IMR-90 (cell line): ENCODE data around the gene DENND5A. TPM values are rescaled to one million over a fixed set of nuclear protein-coding genes. Genes with fewer than 3 reads are reported as not detected.

Experiments used
- ATAC-seq: fragments of 200-7000 bp; cut with Tn5 transposase; 2 replicates; pipeline ENCODE4 v1.9.1; 2020; ENCODE audit warnings: low read depth, mild to moderate bottlenecking, moderate library complexity
- BruUV-seq: library from RNA; stranded (reverse); fragments of 400-500 nt; replicated peaks from 2 replicates; lab custom pipeline; 2021; lab: Mats Ljungman, UMichigan
- CTCF ChIA-PET: fragments of 300-600 bp; formaldehyde crosslinking; extraction: SDS; loops from one replicate; lab custom pipeline; 2021; ENCODE audit warnings: antibody characterized with exemption; lab: Yijun Ruan, JAX
- POLR2A ChIA-PET: fragments of 300-600 bp; sonication (Branson Sonifier 250); formaldehyde crosslinking; loops from one replicate; lab custom pipeline; 2022; ENCODE audit warnings: antibody characterized with exemption; ENCODE audit not compliant: unreplicated experiment; lab: Charles Lee
- DNase-seq: peaks from one replicate; pipeline ENCODE4 v3.0.0; 2013
- H2AFZ ChIP-seq: replicated peaks from 2 replicates; pipeline ENCODE3; 2013; ENCODE audit warnings: low read length, mild to moderate bottlenecking; ENCODE audit not compliant: poor library complexity
- H2AK5ac ChIP-seq: 2 replicates; pipeline ENCODE4 v1.6.1; 2013; ENCODE audit warnings: low read depth, low read length, inconsistent platforms
- H2AK9ac ChIP-seq: replicated peaks from 2 replicates; pipeline ENCODE3; 2013; ENCODE audit warnings: mild to moderate bottlenecking, low read depth, low read length, moderate library complexity; ENCODE audit not compliant: poor library complexity
- H2BK120ac ChIP-seq: 2 replicates; pipeline ENCODE4 v1.6.1; 2013; ENCODE audit warnings: low read depth, low read length, inconsistent platforms
- H2BK15ac ChIP-seq: 3 replicates; pipeline ENCODE4 v1.6.1; 2013; ENCODE audit warnings: low read depth, low read length, inconsistent platforms
- H2BK20ac ChIP-seq: 2 replicates; pipeline ENCODE4 v1.6.1; 2013; ENCODE audit warnings: low read depth, mild to moderate bottlenecking, inconsistent platforms, low read length, moderate library complexity
- H2BK5ac ChIP-seq: 2 replicates; pipeline ENCODE4 v1.6.1; 2013; ENCODE audit warnings: mild to moderate bottlenecking, low read depth, low read length, inconsistent platforms; ENCODE audit not compliant: poor library complexity, severe bottlenecking
- H3K14ac ChIP-seq: replicated peaks from 2 replicates; pipeline ENCODE4 v1.6.1; 2013; ENCODE audit warnings: low read depth, low read length, inconsistent platforms
- H3K18ac ChIP-seq: 2 replicates; pipeline ENCODE4 v1.6.1; 2013; ENCODE audit warnings: low read depth, low read length, control low read depth
- H3K23ac ChIP-seq: 2 replicates; pipeline ENCODE4 v1.6.1; 2013; ENCODE audit warnings: low read depth, low read length, inconsistent platforms
- H3K27ac ChIP-seq: 2 replicates; pipeline ENCODE4 v1.5.1; 2013; ENCODE audit warnings: mild to moderate bottlenecking, control low read depth, low read length; ENCODE audit not compliant: insufficient read depth
- H3K27me3 ChIP-seq: 2 replicates; pipeline ENCODE4 v1.6.1; 2013; ENCODE audit warnings: low read length; ENCODE audit not compliant: control insufficient read depth, insufficient read depth
- H3K36me3 ChIP-seq: 2 replicates; pipeline ENCODE4 v1.6.1; 2013; ENCODE audit warnings: low read length, mixed read lengths; ENCODE audit not compliant: control insufficient read depth, insufficient read depth
- H3K4ac ChIP-seq: 2 replicates; pipeline ENCODE4 v1.6.1; 2013; ENCODE audit warnings: low read depth, low read length, inconsistent platforms
- H3K4me1 ChIP-seq: 2 replicates; pipeline ENCODE4 v1.6.1; 2013; ENCODE audit warnings: low read length, mixed read lengths; ENCODE audit not compliant: control insufficient read depth, insufficient read depth
- H3K4me2 ChIP-seq: 2 replicates; pipeline ENCODE4 v1.6.1; 2013; ENCODE audit warnings: low read depth, mild to moderate bottlenecking, control low read depth, low read length, moderate library complexity
- H3K4me3 ChIP-seq: 2 replicates; pipeline ENCODE4 v1.5.1; 2013; ENCODE audit warnings: low read depth, mild to moderate bottlenecking, control low read depth, low read length, moderate library complexity; ENCODE audit not compliant: insufficient read depth
- H3K56ac ChIP-seq: 2 replicates; pipeline ENCODE4 v1.6.1; 2013; ENCODE audit warnings: low read length, inconsistent platforms; ENCODE audit not compliant: insufficient read depth; ENCODE audit errors: extremely low read depth
- H3K79me1 ChIP-seq, 2 experiments: 2 replicates each; pipeline ENCODE4 v1.6.1; 2013; ENCODE audit warnings: low read length in 2 of 2, inconsistent platforms in 1 of 2, low read depth in 1 of 2
- H3K9ac ChIP-seq: 2 replicates; pipeline ENCODE4 v1.6.1; 2013; ENCODE audit warnings: low read depth, low read length, control low read depth
- H3K9me1 ChIP-seq: 2 replicates; pipeline ENCODE4 v1.6.1; 2013; ENCODE audit warnings: low read length, inconsistent platforms; ENCODE audit not compliant: insufficient read depth
- H3K9me3 ChIP-seq: 2 replicates; pipeline ENCODE4 v1.6.1; 2013; ENCODE audit warnings: low read length; ENCODE audit not compliant: control insufficient read depth, insufficient read depth
- H4K20me1 ChIP-seq: 2 replicates; pipeline ENCODE4 v1.6.1; 2013; ENCODE audit warnings: low read length, inconsistent platforms; ENCODE audit not compliant: insufficient read depth
- H4K5ac ChIP-seq: 2 replicates; pipeline ENCODE4 v1.6.1; 2013; ENCODE audit warnings: mild to moderate bottlenecking, low read depth, low read length, control low read depth
- H4K8ac ChIP-seq, 2 experiments: 2 replicates each; pipeline ENCODE4 v1.6.1; 2013; ENCODE audit warnings: low read depth in 2 of 2, low read length in 2 of 2, control low read depth in 1 of 2, inconsistent platforms in 1 of 2
- H4K91ac ChIP-seq: 2 replicates; pipeline ENCODE4 v1.6.1; 2013; ENCODE audit warnings: low read depth, low read length, inconsistent platforms; ENCODE audit not compliant: insufficient read depth
- BHLHE40 ChIP-seq: fragments of 150-350 bp; IDR thresholded peaks from 2 replicates; pipeline ENCODE4 v1.6.1; 2016; ENCODE audit warnings: mild to moderate bottlenecking, low read depth, low read length
- CEBPB ChIP-seq: IDR thresholded peaks from 2 replicates; pipeline ENCODE4 v1.6.1; 2012; ENCODE audit warnings: low read depth, low read length, improper control_type of control experiment
- CHD1 ChIP-seq: IDR thresholded peaks from 2 replicates; pipeline ENCODE4 v1.6.1; 2012; ENCODE audit warnings: low read depth, low read length, improper control_type of control experiment
- FOS ChIP-seq: fragments of 150-350 bp; IDR thresholded peaks from 2 replicates; pipeline ENCODE4 v1.6.1; 2016; ENCODE audit warnings: low read depth, low read length
- MAFK ChIP-seq: IDR thresholded peaks from 2 replicates; pipeline ENCODE4 v1.6.1; 2012; ENCODE audit warnings: low read depth, low read length, improper control_type of control experiment
- MAZ ChIP-seq: IDR thresholded peaks from 2 replicates; pipeline ENCODE4 v1.6.1; 2012; ENCODE audit warnings: low read depth, mild to moderate bottlenecking, low read length, improper control_type of control experiment, moderate library complexity, borderline replicate concordance
- MXI1 ChIP-seq: IDR thresholded peaks from 2 replicates; pipeline ENCODE4 v1.6.1; 2012; ENCODE audit warnings: low read depth, mild to moderate bottlenecking, low read length, moderate library complexity, borderline replicate concordance
- NFE2L2 ChIP-seq: fragments of 150-350 bp; IDR thresholded peaks from 2 replicates; pipeline ENCODE4 v1.6.1; 2016; ENCODE audit warnings: low read depth, mild to moderate bottlenecking, low read length
- POLR2A ChIP-seq: IDR thresholded peaks from 2 replicates; pipeline ENCODE4 v1.6.1; 2012; ENCODE audit warnings: mild to moderate bottlenecking, low read depth, low read length
- RAD21 ChIP-seq: IDR thresholded peaks from 2 replicates; pipeline ENCODE4 v1.6.1; 2012; ENCODE audit warnings: low read length, improper control_type of control experiment
- RCOR1 ChIP-seq: IDR thresholded peaks from 2 replicates; pipeline ENCODE4 v1.6.1; 2012; ENCODE audit warnings: mild to moderate bottlenecking, low read length, improper control_type of control experiment; ENCODE audit not compliant: insufficient replicate concordance
- RFX5 ChIP-seq: IDR thresholded peaks from 2 replicates; pipeline ENCODE4 v1.8.0; 2012; ENCODE audit warnings: low read depth, mild to moderate bottlenecking, low read length, moderate library complexity
- SMC3 ChIP-seq: fragments of 150-350 bp; IDR thresholded peaks from 2 replicates; pipeline ENCODE4 v1.6.1; 2016; ENCODE audit warnings: low read depth, mild to moderate bottlenecking, antibody characterized with exemption, low read length, moderate library complexity
- WGBS, 2 experiments: methylation state at CpG; one replicate each; pipeline versions ENCODE4 v1.1.5 to v1.1.7; 2013; ENCODE audit warnings: missing lambda C conversion rate in 2 of 2; ENCODE audit not compliant: insufficient read length in 1 of 2; ENCODE audit errors: extremely low coverage in 2 of 2; 5-methylcytosine and 5-hydroxymethylcytosine counted together
- dilution Hi-C: fragments of 300-500 bp; cut with HindIII; formaldehyde crosslinking; loops from one replicate; pipeline ENCODE4 v1.14.3; 2018; ENCODE audit warnings: low sequenced_read_pairs; ENCODE audit not compliant: unreplicated experiment
- in situ Hi-C: fragments of 300-500 bp; cut with MboI; formaldehyde crosslinking; loops from 3 replicates; pipeline ENCODE4 v1.14.3; 2019; ENCODE audit warnings: low sequenced_read_pairs, inconsistent platforms, mixed read lengths
- intact Hi-C: fragments of 100-400 bp; cut with micrococcal nuclease; formaldehyde crosslinking; loops from 2 replicates; pipeline ENCODE4 v1.10.0; 2022
- polyA plus RNA-seq, 3 experiments: library from polyadenylated mRNA; depleted of rRNA; stranded (reverse); fragments of >200 nt; gene quantifications; 2 replicates each; pipeline ENCODE4 v1.2.3, GENCODE V29; 2012; ENCODE audit warnings: low replicate concordance in 1 of 3
- total RNA-seq: library from RNA; depleted of rRNA; stranded (reverse); fragments of >200 nt; gene quantifications from 2 replicates; pipeline ENCODE4 v1.2.3, GENCODE V29; 2012
- TF ChIP-seq, protein P1 (sequence below): fragments of 150-350 bp; IDR thresholded peaks from 2 replicates; pipeline ENCODE4 v1.6.1; 2017; ENCODE audit warnings: mild to moderate bottlenecking, antibody characterized with exemption, low read length, low read depth
- TF ChIP-seq, protein P2 (sequence below): fragments of 150-350 bp; IDR thresholded peaks from 2 replicates; pipeline ENCODE4 v1.6.1; 2016; ENCODE audit warnings: low read depth, mild to moderate bottlenecking, low read length, moderate library complexity, borderline replicate concordance
- TF ChIP-seq, protein P3 (sequence below): conservative IDR thresholded peaks from 2 replicates; pipeline ENCODE4 v1.5.1; 2012; ENCODE audit warnings: mild to moderate bottlenecking, low read depth, low read length, improper control_type of control experiment

The DENND5A gene
- total and polyA plus RNA-seq, 2 of the 4 experiments (the other 2 are of a cell fraction): 179 to 192 TPM

DNA sequence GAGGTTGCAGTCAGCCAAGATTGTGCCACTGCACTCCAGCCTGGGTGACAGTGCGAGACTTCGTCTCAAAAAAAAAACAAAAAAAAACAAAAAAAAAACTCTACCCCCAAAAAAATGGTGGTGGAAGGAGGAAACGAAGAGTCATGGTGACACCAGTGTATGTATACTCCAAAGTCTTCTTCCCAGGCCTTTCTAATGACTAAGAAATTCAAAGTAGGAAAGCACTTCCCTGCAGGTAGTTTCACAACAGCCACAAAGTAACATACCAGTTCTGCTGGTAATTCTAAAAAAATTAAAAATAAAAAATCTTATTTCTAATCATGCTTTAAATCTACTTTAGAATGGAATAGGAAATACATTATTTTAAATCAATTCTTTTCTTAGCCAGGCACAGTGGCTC, 72.6 kb downstream of the DENND5A start:
- no peak overlapping the region for H3K27ac ChIP-seq

More for the DNA sequence above, 72.6 kb downstream of the DENND5A start:
- no peak overlapping the region for H3K4ac ChIP-seq
- in situ Hi-C loops: no loop called here
- intact Hi-C loops: no loop called here
- no peak overlapping the region for H4K5ac ChIP-seq
- H2AFZ ChIP-seq: no peak overlapping the region
- no peak overlapping the region for H3K9ac ChIP-seq
- no peak overlapping the region for H2AK5ac ChIP-seq
- H3K36me3 ChIP-seq: peaks cover 24% of the 10 kb centered on the region
- no peak overlapping the region for H2BK120ac ChIP-seq
- H2BK5ac ChIP-seq: no peak overlapping the region
- no peak overlapping the region for H3K18ac ChIP-seq
- no peak overlapping the region for H2BK15ac ChIP-seq
- ATAC-seq (no peak), DNase-seq (no peak)
- ChIA-PET CTCF (no interaction called here), POLR2A (no interaction called here)
- TF ChIP-seq CHD1 (no peak), POLR2A (no peak), BHLHE40 (no peak), MXI1 (no peak), RCOR1 (no peak), MAFK (no peak), RFX5 (no peak), CEBPB (no peak), NFE2L2 (no peak), FOS (no peak), RAD21 (no peak), SMC3 (no peak), MAZ (no peak)
- TF ChIP-seq, protein P1, sequence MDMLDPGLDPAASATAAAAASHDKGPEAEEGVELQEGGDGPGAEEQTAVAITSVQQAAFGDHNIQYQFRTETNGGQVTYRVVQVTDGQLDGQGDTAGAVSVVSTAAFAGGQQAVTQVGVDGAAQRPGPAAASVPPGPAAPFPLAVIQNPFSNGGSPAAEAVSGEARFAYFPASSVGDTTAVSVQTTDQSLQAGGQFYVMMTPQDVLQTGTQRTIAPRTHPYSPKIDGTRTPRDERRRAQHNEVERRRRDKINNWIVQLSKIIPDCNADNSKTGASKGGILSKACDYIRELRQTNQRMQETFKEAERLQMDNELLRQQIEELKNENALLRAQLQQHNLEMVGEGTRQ: no peak
- TF ChIP-seq, protein P2, sequence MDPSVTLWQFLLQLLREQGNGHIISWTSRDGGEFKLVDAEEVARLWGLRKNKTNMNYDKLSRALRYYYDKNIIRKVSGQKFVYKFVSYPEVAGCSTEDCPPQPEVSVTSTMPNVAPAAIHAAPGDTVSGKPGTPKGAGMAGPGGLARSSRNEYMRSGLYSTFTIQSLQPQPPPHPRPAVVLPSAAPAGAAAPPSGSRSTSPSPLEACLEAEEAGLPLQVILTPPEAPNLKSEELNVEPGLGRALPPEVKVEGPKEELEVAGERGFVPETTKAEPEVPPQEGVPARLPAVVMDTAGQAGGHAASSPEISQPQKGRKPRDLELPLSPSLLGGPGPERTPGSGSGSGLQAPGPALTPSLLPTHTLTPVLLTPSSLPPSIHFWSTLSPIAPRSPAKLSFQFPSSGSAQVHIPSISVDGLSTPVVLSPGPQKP: no peak
- TF ChIP-seq, protein P3, sequence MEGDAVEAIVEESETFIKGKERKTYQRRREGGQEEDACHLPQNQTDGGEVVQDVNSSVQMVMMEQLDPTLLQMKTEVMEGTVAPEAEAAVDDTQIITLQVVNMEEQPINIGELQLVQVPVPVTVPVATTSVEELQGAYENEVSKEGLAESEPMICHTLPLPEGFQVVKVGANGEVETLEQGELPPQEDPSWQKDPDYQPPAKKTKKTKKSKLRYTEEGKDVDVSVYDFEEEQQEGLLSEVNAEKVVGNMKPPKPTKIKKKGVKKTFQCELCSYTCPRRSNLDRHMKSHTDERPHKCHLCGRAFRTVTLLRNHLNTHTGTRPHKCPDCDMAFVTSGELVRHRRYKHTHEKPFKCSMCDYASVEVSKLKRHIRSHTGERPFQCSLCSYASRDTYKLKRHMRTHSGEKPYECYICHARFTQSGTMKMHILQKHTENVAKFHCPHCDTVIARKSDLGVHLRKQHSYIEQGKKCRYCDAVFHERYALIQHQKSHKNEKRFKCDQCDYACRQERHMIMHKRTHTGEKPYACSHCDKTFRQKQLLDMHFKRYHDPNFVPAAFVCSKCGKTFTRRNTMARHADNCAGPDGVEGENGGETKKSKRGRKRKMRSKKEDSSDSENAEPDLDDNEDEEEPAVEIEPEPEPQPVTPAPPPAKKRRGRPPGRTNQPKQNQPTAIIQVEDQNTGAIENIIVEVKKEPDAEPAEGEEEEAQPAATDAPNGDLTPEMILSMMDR: no peak
- no peak overlapping the region for H3K4me2 ChIP-seq
- H4K20me1 ChIP-seq: no peaks in the 10 kb centered on the region
- no CpG with 5 or more reads among the region's 3 CpGs for WGBS, 2 experiments
- H3K23ac ChIP-seq: no peak overlapping the region
- no peak overlapping the region for H2AK9ac ChIP-seq
- H3K9me1 ChIP-seq: 0 out of 2 replicates have a peak, but pooled peaks cover 3% of the 10 kb centered on the region
- no peak overlapping the region for H3K14ac ChIP-seq
- H3K4me3 ChIP-seq: no peak overlapping the region
- no peaks in the 10 kb centered on the region for H3K4me1 ChIP-seq
- no peaks in the 10 kb centered on the region for H3K9me3 ChIP-seq
- no peak overlapping the region for H3K56ac ChIP-seq
- no peak overlapping the region for H4K91ac ChIP-seq
- H4K8ac ChIP-seq: no peak overlapping the region
- no peak overlapping the region for H2BK20ac ChIP-seq
- dilution Hi-C loops: no loop called here
- H3K27me3 ChIP-seq: no peaks in the 10 kb centered on the region
- H3K79me1 ChIP-seq: peaks cover 23 to 38% of the 10 kb centered on the region in 2 experiments
- no TSS peak for BruUV-seq
